NCI-H510A (cell line): ENCODE measurements around the gene IMMP2L.
"Not testable (repeated sequence)": the region's sequence is repeated elsewhere in the genome, so short reads cannot be mapped to it uniquely, and the experiment has no call there.

Experiments used
- DNase-seq: peaks from one replicate; lab custom pipeline; 2025; lab: John Stamatoyannopoulos, UW

IMMP2L gene

GRCh38 chr7:111505422-111505821 lies 56.9 kb downstream of the IMMP2L start:
- DNase-seq: not testable (repeated sequence)

- not testable (repeated sequence) for DNase-seq
Measured at GRCh38 chr7:111501799-111502198, 60.5 kb downstream of the IMMP2L start.

DNA sequence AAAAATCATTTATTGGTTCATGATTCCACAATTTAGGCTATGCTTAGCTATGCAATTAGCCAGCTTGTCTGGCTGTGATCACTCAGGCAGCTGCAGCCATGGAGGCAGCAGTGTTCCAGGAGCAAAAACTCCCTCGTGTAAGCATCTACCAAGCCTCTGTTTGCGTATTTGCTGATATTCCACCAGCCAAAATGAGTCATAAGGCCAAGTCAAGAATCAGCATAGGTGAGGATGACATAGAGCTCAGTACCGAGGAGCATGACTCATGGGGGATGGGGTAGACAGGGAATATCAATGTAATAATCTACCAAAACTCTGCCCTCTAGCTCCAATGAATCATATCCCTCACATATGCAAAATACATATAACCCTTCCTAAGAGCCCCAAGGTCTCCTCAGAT lies 63.3 kb downstream of the IMMP2L start:
- DNase-seq: no peak

- no peak for DNase-seq
Measured at GRCh38 chr7:111498391-111499007, 63.8 kb downstream of the IMMP2L start.

GRCh38 chr7:111495173-111495810 lies 67.0 kb downstream of the IMMP2L start:
- DNase-seq: no peak

DNA sequence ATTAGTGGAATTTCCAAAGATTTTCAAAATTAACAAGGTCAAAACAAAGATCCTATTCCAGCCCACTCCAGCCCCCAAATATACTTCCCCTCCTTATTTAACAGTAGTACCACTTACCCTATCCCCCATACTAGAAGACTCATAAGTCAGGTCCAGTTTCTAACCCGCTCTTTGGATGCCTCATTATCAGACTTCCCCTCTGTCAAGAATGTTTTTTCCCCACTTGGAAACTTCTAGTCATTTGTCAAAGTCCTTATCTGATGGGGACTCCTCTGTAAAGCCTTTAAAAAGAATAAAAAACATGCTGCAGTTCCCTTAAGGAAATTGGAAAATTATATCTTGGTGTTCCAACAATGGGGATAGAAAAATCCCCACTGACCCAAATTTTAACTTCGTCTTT lies 70.1 kb downstream of the IMMP2L start:
- no peak for DNase-seq

DNA sequence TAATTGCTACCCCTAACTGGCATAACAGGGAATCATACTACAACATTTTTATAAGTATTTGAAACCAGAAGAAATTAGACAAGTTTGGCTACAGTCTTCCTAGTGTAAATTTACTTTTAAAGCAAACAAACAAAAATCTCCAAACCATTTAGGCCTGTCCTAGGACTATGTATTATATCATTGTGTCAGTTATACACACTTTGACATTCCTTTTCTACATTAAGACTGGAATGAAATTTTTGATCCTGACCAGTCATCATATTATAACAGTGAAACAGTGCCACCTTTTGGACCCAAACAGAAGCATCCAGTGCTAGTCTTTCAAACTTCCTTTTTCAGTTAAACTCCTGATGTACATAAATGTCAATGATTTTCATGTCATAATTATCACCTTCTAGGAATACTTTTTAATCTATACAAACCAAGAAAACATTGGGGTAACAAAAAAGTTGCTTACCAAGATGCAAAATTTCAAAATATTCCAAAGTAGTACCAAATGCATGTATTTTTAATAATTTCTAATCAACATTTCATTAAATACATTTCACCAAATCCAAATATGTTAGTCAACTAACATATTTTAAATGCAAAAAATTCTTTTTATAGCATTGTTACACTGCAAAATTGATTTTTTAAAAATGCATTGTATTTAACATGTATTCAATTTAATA lies 75.7 kb downstream of the IMMP2L start:
- DNase-seq: no peak

DNA sequence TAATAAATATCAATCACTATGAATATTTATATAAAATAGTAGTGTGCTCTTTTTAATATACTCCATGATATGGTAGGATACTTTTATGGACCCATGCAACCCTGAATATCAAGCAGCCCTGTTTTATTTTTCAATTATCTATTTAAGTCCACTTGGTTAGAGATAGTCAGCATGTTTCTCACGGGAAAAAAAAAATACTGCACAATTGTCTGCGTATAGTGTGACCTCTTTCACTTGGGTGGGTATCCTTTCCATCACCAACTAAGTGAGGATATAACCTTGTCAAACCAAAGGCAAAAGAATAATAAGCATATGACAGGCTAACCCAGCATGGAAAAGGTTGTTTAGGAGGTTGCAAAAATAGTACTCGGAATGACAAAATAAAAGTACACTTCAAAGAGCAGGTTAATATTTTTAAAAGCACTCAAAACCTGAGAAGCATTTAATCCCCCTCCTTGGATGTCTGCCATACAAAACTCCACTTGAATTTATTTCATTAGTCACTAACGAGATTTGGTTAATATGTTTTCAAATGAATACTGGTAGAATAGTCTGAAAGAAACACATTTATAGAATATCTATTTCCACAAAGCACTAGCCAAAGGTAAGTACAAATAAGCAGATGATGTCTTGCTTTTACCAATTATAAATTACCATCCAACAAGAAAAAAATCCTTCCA lies 76.5 kb downstream of the IMMP2L start:
- DNase-seq: no peak

GRCh38 chr7:111483078-111483477 lies 79.2 kb downstream of the IMMP2L start:
- DNase-seq: no peak

DNA sequence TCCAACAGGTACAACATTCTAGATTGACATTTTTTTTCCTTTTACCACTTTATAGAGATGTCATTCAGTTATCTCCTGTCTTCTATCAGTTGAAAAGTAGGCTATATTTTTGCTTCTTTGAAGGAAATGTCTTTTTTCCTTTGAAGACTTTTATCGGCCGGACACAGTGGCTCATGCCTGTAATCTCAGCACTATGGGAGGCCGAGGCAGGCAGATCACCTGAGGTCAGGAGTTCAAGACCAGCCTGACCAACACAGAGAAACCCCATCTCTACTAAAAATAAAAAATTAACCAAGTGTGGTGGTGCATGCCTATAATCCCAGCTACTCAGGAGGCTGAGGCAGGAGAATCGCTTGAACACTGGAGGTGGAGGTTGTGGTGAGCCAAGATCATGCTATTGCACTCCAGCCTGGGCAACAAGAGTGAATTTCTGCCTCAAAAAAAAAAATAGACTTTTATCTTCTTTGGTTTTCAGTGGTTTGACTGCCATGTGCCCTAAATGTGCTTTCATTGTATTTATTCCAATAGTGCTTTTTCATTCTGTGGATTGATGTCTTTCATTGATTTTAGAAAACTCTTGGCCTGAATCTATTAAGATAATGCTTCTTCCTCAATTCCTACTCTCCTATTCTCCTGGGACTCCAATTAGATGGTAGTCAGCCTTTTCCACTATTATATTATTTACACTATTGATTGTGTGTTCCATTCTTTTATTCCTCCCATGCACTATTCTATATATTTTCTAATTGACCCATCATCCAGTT lies 84.6 kb downstream of the IMMP2L start:
- no peak for DNase-seq

DNA sequence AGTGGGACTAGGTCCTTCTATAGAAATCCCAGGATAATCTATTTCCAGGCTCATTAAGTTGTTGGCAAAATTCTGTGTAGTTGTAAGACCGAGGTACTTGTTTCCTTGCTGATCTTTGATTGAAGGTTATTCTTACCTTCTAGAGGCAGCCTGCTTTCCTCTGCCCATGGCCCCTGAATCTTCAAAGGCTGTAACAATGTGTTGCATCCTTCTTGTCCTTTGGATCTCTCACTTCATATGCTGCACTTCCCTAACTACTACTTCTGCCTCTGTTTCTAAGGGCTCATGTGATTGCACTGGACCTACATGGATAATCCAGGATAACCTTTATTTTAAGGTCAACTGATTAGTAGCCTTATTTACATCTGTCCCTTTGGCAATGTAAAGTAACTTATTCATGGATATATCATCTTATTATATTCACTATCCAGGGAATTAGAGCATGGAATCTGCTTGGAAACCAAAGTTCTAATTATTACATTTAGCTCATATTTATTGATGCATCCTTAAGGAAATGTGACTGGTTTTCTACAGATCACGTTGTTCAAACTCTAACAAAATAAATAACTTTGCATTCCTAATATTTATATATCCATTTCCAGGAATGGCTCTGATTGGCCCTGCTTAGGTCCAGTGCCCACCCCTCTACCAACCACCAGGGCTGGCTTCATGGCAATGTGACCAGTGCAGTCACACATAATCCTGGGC lies 85.6 kb downstream of the IMMP2L start:
- DNase-seq: no peak

- DNase-seq: no peak
Measured at GRCh38 chr7:111475959-111476358, 86.3 kb downstream of the IMMP2L start.

- no peak for DNase-seq
Measured at GRCh38 chr7:111475419-111475748, 86.9 kb downstream of the IMMP2L start.

DNA sequence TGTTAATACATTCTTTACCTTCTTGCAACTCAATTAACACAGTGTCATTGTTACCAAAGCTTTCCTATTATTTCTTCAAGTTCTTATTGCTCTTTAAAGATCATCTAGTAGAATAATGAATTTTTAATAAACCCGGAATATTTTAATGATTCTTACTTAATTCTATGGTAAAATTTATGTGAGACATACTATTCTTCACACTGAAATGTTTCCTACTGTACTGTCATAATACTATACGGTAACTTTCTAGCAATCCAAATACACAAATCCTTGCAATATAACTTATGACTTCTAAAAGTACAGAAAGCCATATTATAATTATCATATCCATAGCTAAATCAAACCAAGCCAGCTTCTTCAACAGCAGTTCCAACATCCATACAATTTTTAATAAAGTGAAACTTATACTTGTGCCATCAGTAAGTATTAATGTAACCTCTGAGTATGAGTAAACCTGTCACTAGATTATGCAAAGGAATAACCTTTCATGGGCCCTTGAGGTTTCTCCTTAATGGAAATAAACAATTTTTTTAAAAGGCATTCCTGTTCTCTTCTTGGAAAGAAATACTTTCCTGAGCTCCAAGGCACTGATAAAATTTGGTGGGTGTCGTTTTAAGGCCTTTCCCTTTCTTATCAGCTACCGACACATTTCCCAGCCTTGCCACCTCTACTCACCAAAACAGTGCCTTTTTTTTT lies 87.4 kb downstream of the IMMP2L start:
- no peak for DNase-seq

- no peak for DNase-seq
Measured at GRCh38 chr7:111473449-111474198, 88.7 kb downstream of the IMMP2L start.

GRCh38 chr7:111470998-111471397 lies 91.3 kb downstream of the IMMP2L start:
- DNase-seq: no peak

DNA sequence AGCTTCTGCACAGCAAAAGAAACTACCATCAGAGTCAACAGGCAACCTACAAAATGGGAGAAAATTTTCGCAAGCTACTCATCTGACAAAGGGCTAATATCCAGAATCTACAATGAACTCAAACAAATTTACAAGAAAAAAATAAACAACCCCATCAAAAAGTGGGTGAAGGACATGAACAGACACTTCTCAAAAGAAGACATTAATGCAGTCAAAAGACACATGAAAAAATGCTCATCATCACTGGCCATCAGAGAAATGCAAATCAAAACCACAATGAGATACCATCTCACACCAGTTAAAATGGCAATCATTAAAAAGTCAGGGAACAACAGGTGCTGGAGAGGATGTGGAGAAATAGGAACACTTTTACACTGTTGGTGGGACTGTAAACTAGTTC lies 92.4 kb downstream of the IMMP2L start:
- not testable (repeated sequence) for DNase-seq

DNA sequence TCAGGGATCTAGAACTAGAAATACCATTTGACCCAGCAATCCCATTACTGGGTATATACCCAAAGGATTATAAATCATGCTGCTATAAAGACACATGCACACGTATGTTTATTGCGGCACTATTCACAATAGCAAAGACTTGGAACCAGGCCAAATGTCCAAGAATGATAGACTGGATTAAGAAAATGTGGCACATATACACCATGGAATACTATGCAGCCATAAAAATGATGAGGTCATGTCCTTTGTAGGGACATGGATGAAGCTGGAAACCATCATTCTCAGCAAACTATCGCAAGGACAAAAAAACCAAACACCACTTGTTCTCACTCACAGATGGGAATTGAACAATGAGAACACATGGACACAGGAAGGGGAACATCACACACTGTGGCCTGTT lies 96.5 kb downstream of the IMMP2L start:
- not testable (repeated sequence) for DNase-seq

- DNase-seq: no peak
Measured at GRCh38 chr7:111460695-111461094, 101.6 kb downstream of the IMMP2L start.

GRCh38 chr7:111459757-111460280 lies 102.5 kb downstream of the IMMP2L start:
- no peak for DNase-seq
